Vagina (tissue), 2 donors: ENCODE measurements around the gene ELN. TPM values are rescaled to one million over a fixed set of nuclear protein-coding genes. Genes with fewer than 3 reads are reported as not detected.

ENCODE experiments used
- DNase-seq, 2 donors: peaks; one replicate each; pipeline ENCODE4 v3.0.0-alpha.2; 2017; ENCODE audit errors: extremely low spot score in 2 of 2
- H3K27ac ChIP-seq: fragments of 200-600 bp; sonication (generic); one replicate; pipeline ENCODE4 v1.5.1; 2019
- H3K27me3 ChIP-seq: fragments of 200-600 bp; sonication (generic); one replicate; pipeline ENCODE4 v1.5.1; 2019
- H3K36me3 ChIP-seq, 2 donors: fragments of 200-600 bp; sonication (generic); one replicate each; pipeline ENCODE4 v1.5.1; 2017 to 2019
- H3K4me1 ChIP-seq: fragments of 200-600 bp; sonication (generic); one replicate; pipeline ENCODE4 v1.5.1; 2019
- H3K4me3 ChIP-seq, 2 donors: fragments of 200-600 bp; sonication (generic); 1 replicate in 1 of 2; 2 replicates in 1 of 2; pipeline ENCODE4 v1.5.1; 2016 to 2019
- H3K9me3 ChIP-seq: fragments of 200-600 bp; sonication (generic); one replicate; pipeline ENCODE4 v1.5.1; 2019
- CTCF ChIP-seq, 3 experiments: fragments of 450-650 bp in 2 of 3; fragments of 200-600 bp in 1 of 3; sonication (generic) in 1 of 3; IDR thresholded peaks; one replicate each; pipeline ENCODE4 v1.5.1; 2017 to 2019; ENCODE audit warnings: antibody characterized with exemption in 3 of 3, mild to moderate bottlenecking in 2 of 3, moderate library complexity in 2 of 3
- POLR2A ChIP-seq, 2 donors: fragments of 450-650 bp; IDR thresholded peaks; one replicate each; pipeline ENCODE4 v1.6.1; 2017; ENCODE audit warnings: antibody characterized with exemption in 2 of 2, mild to moderate bottlenecking in 2 of 2, moderate library complexity in 2 of 2
- POLR2AphosphoS5 ChIP-seq, 2 donors: sonication (generic); formaldehyde crosslinking; IDR thresholded peaks; one replicate each; pipeline ENCODE4 v1.9.0; 2017; ENCODE audit warnings: antibody characterized with exemption in 2 of 2, mild to moderate bottlenecking in 2 of 2, low read depth in 1 of 2; ENCODE audit not compliant: insufficient read depth in 1 of 2
- intact Hi-C: fragments of 100-400 bp; cut with DNase I; formaldehyde crosslinking; loops from one replicate; pipeline ENCODE4 v1.15.1; 2023
- total RNA-seq: library from RNA; depleted of rRNA; stranded (reverse); fragments of >200 nt; gene quantifications from one replicate; pipeline ENCODE4 v1.2.3, GENCODE V29; 2016

Gene ELN
- total RNA-seq, 1 donor from 2014 or later = 38.3 TPM

GRCh38 chr7:74064696-74065095 is 36.7 kb downstream of the ELN start:
- TF ChIP-seq CTCF (IDR thresholded peaks at IDR 0.05) (no peak), POLR2AphosphoS5 (IDR thresholded peaks at IDR 0.05; ENCODE audit: insufficient read depth in 1 of 2, low read depth in 1 of 2) (no peak)
- H3K4me3 ChIP-seq = no peak overlapping the region
- intact Hi-C loops = no loop called here
- peaks cover 28% of the 10 kb centered on the region for H3K4me1 ChIP-seq
- no peak overlapping the region for H3K27ac ChIP-seq
- DNase-seq = no peak
- peaks cover 0 to 20% of the 10 kb centered on the region in 2 donors for H3K36me3 ChIP-seq
- H3K9me3 ChIP-seq = no peaks in the 10 kb centered on the region
- H3K27me3 ChIP-seq = no peaks in the 10 kb centered on the region

- Histone ChIP-seq H3K4me1 (peaks cover 9% of the 10 kb centered on the region), H3K36me3 (peaks cover 0 to 11% of the 10 kb centered on the region in 2 donors), H3K4me3 (no peak overlapping the region), H3K27ac (no peak overlapping the region), H3K27me3 (no peaks in the 10 kb centered on the region), H3K9me3 (no peaks in the 10 kb centered on the region)
- TF ChIP-seq POLR2A (IDR thresholded peaks at IDR 0.05) (no peak), POLR2AphosphoS5 (IDR thresholded peaks at IDR 0.05; ENCODE audit: insufficient read depth in 1 of 2, low read depth in 1 of 2) (no peak), CTCF (IDR thresholded peaks at IDR 0.05) (no peak)
- intact Hi-C loops = no loop called here
- no peak for DNase-seq
Observed at GRCh38 chr7:74066626-74067025, 38.7 kb downstream of the ELN start.

- intact Hi-C loops = no loop called here
- H3K4me1 ChIP-seq = no peaks in the 10 kb centered on the region
- no peak for DNase-seq
- TF ChIP-seq CTCF (IDR thresholded peaks at IDR 0.05) = no peak
- TF ChIP-seq POLR2AphosphoS5 (IDR thresholded peaks at IDR 0.05; ENCODE audit: insufficient read depth in 1 of 2, low read depth in 1 of 2) = no peak
- TF ChIP-seq POLR2A (IDR thresholded peaks at IDR 0.05) = no peak
- no peaks in the 10 kb centered on the region for H3K9me3 ChIP-seq
- peaks cover 0 to 2% of the 10 kb centered on the region in 2 donors for H3K36me3 ChIP-seq
- no peaks in the 10 kb centered on the region for H3K27me3 ChIP-seq
- peak overlapping the region; percentile 55 for H3K27ac ChIP-seq
- H3K4me3 ChIP-seq = no peak overlapping the region
Observed at GRCh38 chr7:74068378-74069085, 40.6 kb downstream of the ELN start.

GRCh38 chr7:74069086-74069541 is 41.1 kb downstream of the ELN start:
- intact Hi-C loops = no loop called here
- no peaks in the 10 kb centered on the region for H3K27me3 ChIP-seq

More at GRCh38 chr7:74069086-74069541, 41.1 kb downstream of the ELN start:
- TF ChIP-seq POLR2AphosphoS5 (IDR thresholded peaks at IDR 0.05; ENCODE audit: insufficient read depth in 1 of 2, low read depth in 1 of 2) (no peak), POLR2A (IDR thresholded peaks at IDR 0.05) (no peak), CTCF (IDR thresholded peaks at IDR 0.05) (no peak)
- Histone ChIP-seq H3K36me3 (no peaks in the 10 kb centered on the region), H3K4me1 (no peaks in the 10 kb centered on the region), H3K9me3 (no peaks in the 10 kb centered on the region), H3K4me3 (no peak overlapping the region), H3K27ac (no peak overlapping the region)
- no peak for DNase-seq
